Upper lobe of left lung (tissue), 4 donors: Measurements from ENCODE around the gene MPPED2.

Experiments
- CTCF ChIP-seq, 6 experiments: fragments of 450-650 bp in 4 of 6; fragments of 200-600 bp in 2 of 6; sonication (generic) in 2 of 6; IDR thresholded peaks; one replicate each; pipeline ENCODE4 v1.5.1; 2016 to 2019; ENCODE audit warnings: antibody characterized with exemption in 6 of 6
- EP300 ChIP-seq, 4 donors: sonication (generic); formaldehyde crosslinking; IDR thresholded peaks; one replicate each; pipeline ENCODE4 v1.5.1; 2017; ENCODE audit warnings: antibody characterized with exemption in 4 of 4, control low read depth in 2 of 4
- POLR2A ChIP-seq, 4 donors: fragments of 450-650 bp; IDR thresholded peaks; one replicate each; pipeline ENCODE4 v1.5.1; 2016 to 2017; ENCODE audit warnings: antibody characterized with exemption in 4 of 4, mild to moderate bottlenecking in 2 of 4

DNA sequence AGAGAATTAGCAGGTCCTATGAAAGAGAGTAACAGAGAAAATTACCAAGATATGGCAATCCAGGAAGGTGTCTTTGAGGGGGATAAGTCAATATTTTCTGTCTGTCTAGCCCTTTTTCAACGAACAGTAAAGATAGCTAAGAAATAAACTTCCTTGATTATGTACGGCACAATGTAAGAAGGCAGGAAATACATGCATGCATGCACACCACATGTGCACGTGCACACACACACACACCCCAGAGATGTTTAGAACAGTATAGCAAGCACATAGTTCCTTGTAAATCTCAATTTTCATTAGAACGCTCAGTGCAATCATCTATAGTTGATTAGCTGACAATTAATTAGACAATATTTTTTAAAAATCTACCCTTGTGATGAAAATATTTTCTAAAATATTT, 74.7 kb downstream of the MPPED2 start:
- TF ChIP-seq CTCF (IDR thresholded peaks at IDR 0.05) (no peak), POLR2A (IDR thresholded peaks at IDR 0.05) (no peak), EP300 (IDR thresholded peaks at IDR 0.05) (no peak)
